Endothelial cell of umbilical vein (primary cell): Measurements from ENCODE around the gene PIF1.

Experiments used
- CTCF ChIP-seq, 2 donors: IDR thresholded peaks; 1 replicate in 1 of 2; 2 replicates in 1 of 2; pipeline ENCODE4 v1.5.1; 2011; ENCODE audit warnings: low read length in 2 of 2, mild to moderate bottlenecking in 2 of 2, moderate library complexity in 2 of 2, control low read depth in 1 of 2, inconsistent platforms in 1 of 2, low read depth in 1 of 2; ENCODE audit not compliant: insufficient read depth in 1 of 2; ENCODE audit errors: extremely low read depth in 1 of 2
- POLR2AphosphoS5 ChIP-seq: IDR thresholded peaks from 2 replicates; pipeline ENCODE4 v1.6.1; 2012; ENCODE audit warnings: low read depth, mild to moderate bottlenecking, control low read depth, low read length, moderate library complexity; ENCODE audit not compliant: insufficient read depth

- TF ChIP-seq POLR2AphosphoS5 (no peak), CTCF (IDR thresholded peaks at IDR 0.05; ENCODE audit: extremely low read depth in 1 of 2, insufficient read depth in 1 of 2, low read depth in 1 of 2, low read length in 2 of 2) (no peak)
Measured at GRCh38 chr15:64859226-64859625, 33.8 kb upstream of the PIF1 start.
